ENCODE results near the gene TMPRSS4. TPM values are rescaled to one million over a fixed set of nuclear protein-coding genes. Genes with fewer than 3 reads are reported as not detected.

The TMPRSS4 gene
- polyA plus RNA-seq, 5 donors = 3.5 to 5.1 (median 4.6) TPM

DNA sequence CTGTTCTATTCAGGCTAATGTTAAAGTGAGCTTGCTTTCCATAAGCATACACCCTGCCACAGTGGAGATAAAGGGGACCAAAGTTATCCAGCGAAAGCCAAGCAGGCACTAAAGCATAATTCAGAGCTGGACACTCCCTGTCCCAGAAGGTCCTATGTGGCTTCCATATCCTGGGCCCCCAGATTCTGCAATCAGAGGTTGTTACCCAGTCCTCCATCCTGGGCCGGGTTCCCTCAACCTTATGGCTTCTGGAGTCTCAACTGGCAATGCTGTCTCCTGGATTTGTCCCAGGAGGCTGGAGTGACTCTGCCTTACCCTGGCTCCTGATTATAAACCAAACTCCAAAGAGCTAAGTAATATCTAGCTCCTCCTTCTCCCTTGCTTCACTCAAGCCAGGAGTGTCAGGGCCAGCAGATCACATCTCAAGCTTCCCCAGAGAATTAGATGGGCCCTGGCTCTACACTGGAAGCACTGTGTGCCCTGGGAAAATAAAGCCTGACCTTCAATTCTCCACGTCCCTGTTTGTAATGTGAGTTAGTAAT is 23.9 kb downstream of the TMPRSS4 start:
- no peak for DNase-seq

GRCh38 chr11:118102721-118103261 is 25.9 kb downstream of the TMPRSS4 start:
- DNase-seq = no peak

GRCh38 chr11:118104491-118104890 is 27.6 kb downstream of the TMPRSS4 start:
- DNase-seq = no peak

GRCh38 chr11:118105657-118106305 is 28.9 kb downstream of the TMPRSS4 start:
- no peak for DNase-seq

GRCh38 chr11:118106789-118107335 is 30.0 kb downstream of the TMPRSS4 start:
- DNase-seq = no peak

GRCh38 chr11:118108513-118108912 is 31.6 kb downstream of the TMPRSS4 start:
- no peak for DNase-seq

- no peak for DNase-seq
Measured at GRCh38 chr11:118109231-118109630, 32.4 kb downstream of the TMPRSS4 start.

GRCh38 chr11:118111019-118111743 is 34.3 kb downstream of the TMPRSS4 start:
- DNase-seq = no peak

- no peak for DNase-seq
Measured at GRCh38 chr11:118111744-118112035, 34.8 kb downstream of the TMPRSS4 start.

- no peak for DNase-seq
Measured at GRCh38 chr11:118112711-118113430, 36.0 kb downstream of the TMPRSS4 start.

GRCh38 chr11:118114266-118114665 is 37.4 kb downstream of the TMPRSS4 start:
- no peak for DNase-seq

GRCh38 chr11:118115048-118115447 is 38.2 kb downstream of the TMPRSS4 start:
- no peak for DNase-seq

DNA sequence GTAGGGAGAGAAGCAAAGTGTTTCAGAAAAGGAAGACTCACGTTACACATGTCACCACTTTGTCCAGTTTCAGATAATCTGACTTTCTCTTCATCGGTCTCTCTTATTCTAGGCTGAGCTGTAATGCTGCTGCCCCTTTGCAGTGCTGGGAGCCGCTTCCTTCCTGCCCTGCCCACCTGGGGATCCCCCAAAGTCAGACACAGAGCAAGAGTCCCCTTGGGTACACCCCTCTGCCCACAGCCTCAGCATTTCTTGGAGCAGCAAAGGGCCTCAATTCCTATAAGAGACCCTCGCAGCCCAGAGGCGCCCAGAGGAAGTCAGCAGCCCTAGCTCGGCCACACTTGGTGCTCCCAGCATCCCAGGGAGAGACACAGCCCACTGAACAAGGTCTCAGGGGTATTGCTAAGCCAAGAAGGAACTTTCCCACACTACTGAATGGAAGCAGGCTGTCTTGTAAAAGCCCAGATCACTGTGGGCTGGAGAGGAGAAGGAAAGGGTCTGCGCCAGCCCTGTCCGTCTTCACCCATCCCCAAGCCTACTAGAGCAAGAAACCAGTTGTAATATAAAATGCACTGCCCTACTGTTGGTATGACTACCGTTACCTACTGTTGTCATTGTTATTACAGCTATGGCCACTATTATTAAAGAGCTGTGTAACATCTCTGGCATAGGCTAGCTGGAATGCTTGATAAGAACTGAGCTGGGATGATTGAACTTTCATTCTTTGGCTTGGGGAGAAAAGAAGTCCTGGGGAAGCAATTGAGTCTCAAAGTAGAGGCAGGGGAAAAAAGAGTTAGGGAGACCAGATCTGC is 41.1 kb downstream of the TMPRSS4 start:
- DNase-seq = no peak

DNA sequence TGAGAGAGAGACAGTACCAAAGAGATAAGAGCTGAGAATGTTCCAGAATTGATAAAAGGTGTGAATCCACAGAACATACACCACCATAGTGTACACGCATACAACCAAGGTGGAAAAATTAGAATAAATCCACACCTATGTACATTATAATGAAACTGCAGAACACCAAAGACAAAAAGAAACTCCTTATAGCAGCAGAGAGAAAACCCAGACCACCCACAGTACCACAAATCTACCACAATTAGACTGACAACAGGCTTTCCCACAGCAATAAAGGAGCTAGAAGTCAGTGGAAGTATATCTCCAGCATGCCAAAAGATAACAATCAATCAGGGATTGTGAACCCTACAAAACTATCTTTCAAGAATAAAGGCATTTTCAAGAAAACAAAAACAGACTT is 43.9 kb downstream of the TMPRSS4 start:
- DNase-seq = no peak

DNA sequence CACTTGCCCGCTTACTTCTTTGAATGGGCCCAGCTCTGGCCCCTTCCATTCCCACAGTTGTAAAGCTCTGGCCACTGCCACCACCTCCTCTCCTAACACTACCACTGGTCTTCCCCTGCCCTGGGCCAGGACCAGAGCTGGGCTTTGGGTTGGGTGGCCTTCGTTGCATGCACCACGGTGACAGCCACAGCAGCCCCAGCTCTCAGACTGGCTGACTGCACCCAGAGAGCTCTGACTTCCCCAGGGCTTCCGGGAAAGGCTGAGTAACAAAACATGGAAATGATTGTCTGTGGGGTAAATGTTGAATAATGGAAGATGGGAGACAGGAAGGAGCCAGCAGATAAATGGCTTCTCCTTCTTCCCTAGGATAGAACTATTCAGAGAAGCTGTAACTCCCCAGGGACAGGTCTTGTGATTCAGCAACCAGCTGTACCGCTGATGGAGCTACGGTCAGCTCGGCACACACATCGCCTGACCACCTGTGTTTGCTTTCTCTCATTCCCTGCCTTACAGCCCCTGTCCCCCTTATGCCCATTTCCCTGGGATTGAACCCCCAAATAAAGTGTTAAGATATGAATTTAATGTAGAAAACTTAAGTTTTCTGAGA is 48.2 kb downstream of the TMPRSS4 start:
- DNase-seq = no peak

DNA sequence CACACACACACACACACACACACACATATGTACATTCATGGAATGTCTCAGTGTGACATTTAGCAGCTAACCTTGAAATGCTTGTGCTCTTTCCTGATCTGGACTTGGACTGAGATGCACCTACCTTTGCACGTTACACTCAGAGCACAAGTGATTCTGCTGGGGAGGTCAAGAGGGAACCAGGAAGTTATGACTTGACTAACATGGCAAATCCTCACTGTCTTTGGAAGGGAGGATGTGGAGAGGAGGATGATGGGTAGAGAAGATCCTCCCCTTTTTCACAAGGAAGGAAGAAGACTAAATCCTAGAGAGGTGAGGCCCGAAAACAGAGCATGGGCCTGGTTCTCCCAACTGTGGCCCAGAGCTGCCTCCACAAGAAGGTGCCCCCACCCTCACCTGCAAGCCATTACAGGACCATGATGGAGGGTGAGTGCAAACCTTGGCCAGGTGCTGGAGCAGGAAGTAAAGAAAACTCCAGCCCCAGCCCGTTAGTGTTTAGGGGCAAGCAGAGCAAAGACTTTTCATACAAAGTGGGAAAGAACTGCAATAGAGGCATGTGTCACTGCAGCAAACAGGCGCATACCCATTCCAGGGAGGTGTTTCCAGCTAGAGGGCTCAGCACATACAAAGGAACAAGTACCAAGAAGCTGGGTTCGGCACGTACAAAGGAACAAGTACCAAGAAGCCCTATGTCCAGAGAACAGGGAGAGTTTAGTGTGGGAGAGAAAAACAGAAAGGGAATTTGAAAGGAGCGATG is 49.4 kb downstream of the TMPRSS4 start:
- no peak for DNase-seq

- no peak for DNase-seq
Measured at GRCh38 chr11:118128310-118128709, 51.4 kb downstream of the TMPRSS4 start.

- no peak for DNase-seq
Measured at GRCh38 chr11:118128721-118129470, 52.0 kb downstream of the TMPRSS4 start.

DNA sequence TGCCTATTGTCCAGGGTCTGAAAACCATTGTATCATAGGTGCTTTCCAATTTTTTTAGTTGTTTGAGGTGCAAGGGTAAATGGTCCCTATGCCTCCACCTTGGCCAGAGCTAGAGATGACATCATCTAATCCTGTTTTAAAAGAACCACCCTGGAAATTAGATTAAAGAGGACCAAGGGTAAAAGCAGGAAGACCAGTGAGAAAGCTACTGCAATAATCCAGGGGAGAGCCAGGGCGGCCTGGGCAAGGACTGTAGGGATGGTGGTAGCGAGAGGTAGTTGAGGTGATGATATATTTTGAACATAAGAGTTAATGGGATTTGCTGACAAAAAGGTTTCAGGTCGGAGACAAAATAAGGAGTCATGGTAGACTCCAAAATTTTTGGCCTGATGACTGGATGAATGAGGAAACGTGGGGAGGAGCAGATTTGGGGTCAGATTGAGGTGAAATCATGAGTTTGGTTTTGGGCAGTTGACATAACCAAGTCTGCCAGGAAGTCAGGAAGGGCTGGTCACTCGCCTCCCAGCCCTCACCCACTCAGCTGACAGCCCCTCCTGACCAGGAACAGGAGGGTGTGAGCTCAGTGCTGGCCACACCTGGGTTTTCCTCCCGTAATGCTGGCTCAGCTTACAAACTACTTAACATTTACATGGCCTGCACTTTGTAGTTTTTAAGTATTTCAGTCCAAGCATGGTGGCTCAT is 52.7 kb downstream of the TMPRSS4 start:
- DNase-seq = no peak

Data from right lung (tissue), 5 donors.